HuH-7.5 (cell line): ENCODE measurements around the gene OSBPL3.
A peak's percentile ranks its signal among the peaks of the same experiment; 100 is the strongest.

Experiments
- DNase-seq: peaks from one replicate; pipeline ENCODE4 v3.0.0; 2011; ENCODE audit warnings: low spot score

The OSBPL3 gene

GRCh38 chr7:24827589-24827988 lies 152.4 kb downstream of the OSBPL3 start:
- DNase-seq = no peak

- no peak for DNase-seq
These were observed 153.0 kb downstream of the OSBPL3 start for GRCh38 chr7:24827027-24827426.

- no peak for DNase-seq
These were observed 153.3 kb downstream of the OSBPL3 start for GRCh38 chr7:24826662-24827020.

- peak; percentile 57 for DNase-seq
These were observed 153.9 kb downstream of the OSBPL3 start for GRCh38 chr7:24825931-24826661.

GRCh38 chr7:24825381-24825794 lies 154.6 kb downstream of the OSBPL3 start:
- no peak for DNase-seq

GRCh38 chr7:24824896-24825295 lies 155.1 kb downstream of the OSBPL3 start:
- no peak for DNase-seq

GRCh38 chr7:24824400-24824799 lies 155.6 kb downstream of the OSBPL3 start:
- DNase-seq = no peak

- no peak for DNase-seq
These were observed 158.3 kb downstream of the OSBPL3 start for GRCh38 chr7:24821754-24822054.

GRCh38 chr7:24821045-24821753 lies 158.8 kb downstream of the OSBPL3 start:
- peak; percentile 23 for DNase-seq

- no peak for DNase-seq
These were observed 159.3 kb downstream of the OSBPL3 start for GRCh38 chr7:24820730-24821044.

GRCh38 chr7:24819916-24820689 lies 159.9 kb downstream of the OSBPL3 start:
- DNase-seq = peak; percentile 29

- no peak for DNase-seq
These were observed 162.6 kb downstream of the OSBPL3 start for GRCh38 chr7:24817339-24817738.

GRCh38 chr7:24816868-24817267 lies 163.1 kb downstream of the OSBPL3 start:
- DNase-seq = no peak

- DNase-seq = peak; percentile 36
These were observed 167.6 kb downstream of the OSBPL3 start for GRCh38 chr7:24812305-24812945.

GRCh38 chr7:24808518-24808917 lies 171.5 kb downstream of the OSBPL3 start:
- DNase-seq = no peak

GRCh38 chr7:24802300-24802699 lies 177.7 kb downstream of the OSBPL3 start:
- no peak for DNase-seq

GRCh38 chr7:24801883-24802282 lies 178.1 kb downstream of the OSBPL3 start:
- DNase-seq = no peak

- DNase-seq = no peak
These were observed 179.3 kb downstream of the OSBPL3 start for GRCh38 chr7:24800667-24801066.

GRCh38 chr7:24800073-24800472 lies 179.9 kb downstream of the OSBPL3 start:
- DNase-seq = no peak

GRCh38 chr7:24799506-24799905 lies 180.5 kb downstream of the OSBPL3 start:
- no peak for DNase-seq

GRCh38 chr7:24798261-24798660 lies 181.7 kb downstream of the OSBPL3 start:
- DNase-seq = no peak

- DNase-seq = no peak
These were observed 182.7 kb downstream of the OSBPL3 start for GRCh38 chr7:24797270-24797669.

- DNase-seq = no peak
These were observed 184.6 kb downstream of the OSBPL3 start for GRCh38 chr7:24795407-24795767.
